GM19099 (cell line): ENCODE data around the gene SETBP1.

Experiments used
- POLR2A ChIP-seq: IDR thresholded peaks from 3 replicates; pipeline ENCODE4 v1.6.1; 2011; ENCODE audit warnings: low read depth; ENCODE audit not compliant: insufficient read length; ENCODE audit errors: extremely low read depth

Gene SETBP1

DNA sequence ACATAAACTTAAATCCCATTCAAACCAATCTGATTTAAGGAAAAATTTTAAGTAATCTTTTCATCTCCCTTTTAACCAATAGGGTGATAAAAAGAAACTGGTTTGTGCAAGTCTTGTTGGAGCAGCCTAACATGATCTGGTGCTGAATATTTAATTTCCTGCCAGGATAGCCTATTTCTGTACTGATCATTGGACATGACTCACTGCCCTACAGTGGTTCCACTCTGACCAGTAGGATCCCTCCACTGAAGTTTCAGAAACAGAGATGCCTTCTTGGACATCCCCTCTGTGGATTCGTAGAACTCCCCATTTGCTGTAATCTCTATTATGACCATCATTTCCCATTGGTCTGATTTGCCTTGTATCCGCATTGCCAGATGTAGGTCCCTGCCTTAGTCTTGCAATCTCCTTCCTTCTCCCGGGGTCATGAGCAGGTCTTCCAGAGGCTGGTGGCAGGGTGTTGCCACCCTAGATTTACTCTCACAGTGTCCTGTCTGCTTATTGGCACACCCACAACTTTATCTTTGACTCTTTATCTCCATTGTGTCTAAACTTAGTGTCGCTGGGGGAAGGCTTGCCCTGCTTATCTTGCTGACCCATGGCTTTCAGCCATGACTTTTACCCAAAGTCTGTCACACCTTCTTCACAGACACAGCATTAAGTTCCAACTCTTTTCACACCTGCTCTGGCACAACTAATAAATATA is 12.3 kb upstream of the SETBP1 start:
- no peak for TF ChIP-seq POLR2A

DNA sequence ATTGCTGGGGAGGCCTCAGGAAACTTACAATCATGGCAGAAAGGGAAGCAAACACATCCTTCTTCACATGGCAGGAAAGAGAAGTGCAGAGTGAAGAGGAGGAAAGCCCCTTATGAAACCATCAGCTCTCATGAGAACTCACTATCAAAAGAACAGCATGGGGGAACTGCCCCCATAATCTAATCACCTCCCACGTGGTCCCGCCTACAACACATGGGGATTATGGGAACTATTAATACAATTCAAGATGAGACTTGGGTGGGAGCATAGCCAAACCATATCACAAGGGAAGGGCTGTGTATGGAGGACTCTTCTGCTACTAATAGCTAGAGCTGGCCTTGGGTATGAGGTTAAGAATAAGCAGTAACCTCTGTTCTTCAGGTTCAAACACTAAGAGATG is 8.8 kb upstream of the SETBP1 start:
- no peak for TF ChIP-seq POLR2A

DNA sequence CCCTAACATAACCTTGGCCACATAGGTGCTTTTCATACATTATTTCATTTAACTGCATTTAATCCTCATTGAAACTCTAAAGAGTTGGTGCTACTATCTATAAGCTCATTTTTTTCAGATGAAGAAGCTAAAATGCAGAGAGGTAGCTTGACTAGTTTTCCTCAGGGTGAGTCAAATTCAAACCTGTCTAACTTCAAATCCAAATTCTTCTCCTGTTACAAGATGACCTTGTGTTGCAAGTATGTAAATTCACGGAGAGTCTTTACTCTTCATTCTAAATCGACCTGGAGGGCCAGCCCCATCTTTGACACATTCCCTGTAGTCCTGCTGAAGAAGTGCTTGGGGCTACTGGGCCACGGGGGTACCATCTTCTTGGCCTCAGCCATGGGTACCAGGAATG is 8.2 kb upstream of the SETBP1 start:
- no peak for TF ChIP-seq POLR2A

DNA sequence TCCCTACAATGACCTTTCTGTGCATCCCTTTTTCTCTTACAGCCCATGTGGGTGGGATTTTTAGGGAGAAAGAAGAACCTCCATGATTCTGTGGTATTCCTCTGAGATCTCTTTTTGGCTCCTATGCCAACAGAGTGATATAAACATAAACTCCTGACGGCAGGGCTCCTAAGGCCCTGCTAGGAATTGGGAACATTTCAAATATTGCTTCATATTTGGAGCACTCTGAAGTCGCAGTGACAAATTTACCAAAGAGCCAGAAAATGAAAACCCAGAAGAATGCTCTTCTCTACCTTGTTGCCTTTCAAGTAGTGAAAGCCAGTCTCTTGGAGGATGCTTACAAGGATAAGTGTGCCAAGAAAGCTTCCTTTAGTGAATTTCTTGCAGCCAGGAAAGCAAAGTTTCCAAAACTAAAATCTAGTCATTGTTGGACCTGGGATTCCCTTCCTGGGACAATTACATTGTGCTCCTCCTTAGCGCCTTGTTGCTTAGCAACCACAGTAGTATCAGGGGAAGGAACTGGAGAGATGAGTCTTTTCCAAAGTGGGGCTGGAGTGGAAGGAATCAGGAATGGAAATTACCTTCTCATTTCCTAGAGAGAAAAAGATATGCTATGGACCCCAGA is 7.3 kb upstream of the SETBP1 start:
- no peak for TF ChIP-seq POLR2A

DNA sequence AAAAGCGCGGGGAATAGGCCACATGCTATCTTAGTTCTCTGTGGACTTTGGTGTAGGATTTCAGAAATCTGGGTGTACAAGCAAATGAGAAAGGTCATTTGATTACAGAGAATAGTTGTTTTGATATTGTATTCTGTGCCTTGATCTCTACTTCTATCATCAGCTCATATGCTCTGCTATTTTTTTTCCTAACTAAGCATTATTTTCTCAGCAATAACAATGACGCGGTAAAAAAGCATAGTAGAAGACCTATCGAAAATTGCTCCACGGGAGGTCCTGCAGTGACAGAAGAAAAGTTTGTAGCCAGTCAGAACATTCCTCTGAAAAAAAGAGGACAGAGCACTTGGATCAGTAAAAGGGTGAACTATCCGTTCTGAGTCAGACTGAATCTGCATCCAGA is 2.8 kb upstream of the SETBP1 start:
- TF ChIP-seq POLR2A, result no peak

DNA sequence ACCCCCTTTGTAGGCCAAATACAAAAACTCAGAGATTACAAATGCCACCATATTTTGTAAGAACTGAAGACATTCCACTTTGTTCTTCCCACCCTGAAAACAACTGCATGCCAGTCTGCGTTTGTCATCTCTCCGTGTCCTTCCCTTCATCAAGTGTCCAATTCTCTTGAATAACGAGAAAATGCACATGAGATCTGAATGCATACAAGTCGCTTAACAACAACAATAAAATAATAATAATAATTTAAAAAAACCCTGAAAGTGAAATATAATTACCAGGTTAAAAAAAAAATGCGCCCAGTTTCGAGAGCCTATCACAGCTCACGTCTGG is 2.0 kb upstream of the SETBP1 start:
- TF ChIP-seq POLR2A, result no peak

DNA sequence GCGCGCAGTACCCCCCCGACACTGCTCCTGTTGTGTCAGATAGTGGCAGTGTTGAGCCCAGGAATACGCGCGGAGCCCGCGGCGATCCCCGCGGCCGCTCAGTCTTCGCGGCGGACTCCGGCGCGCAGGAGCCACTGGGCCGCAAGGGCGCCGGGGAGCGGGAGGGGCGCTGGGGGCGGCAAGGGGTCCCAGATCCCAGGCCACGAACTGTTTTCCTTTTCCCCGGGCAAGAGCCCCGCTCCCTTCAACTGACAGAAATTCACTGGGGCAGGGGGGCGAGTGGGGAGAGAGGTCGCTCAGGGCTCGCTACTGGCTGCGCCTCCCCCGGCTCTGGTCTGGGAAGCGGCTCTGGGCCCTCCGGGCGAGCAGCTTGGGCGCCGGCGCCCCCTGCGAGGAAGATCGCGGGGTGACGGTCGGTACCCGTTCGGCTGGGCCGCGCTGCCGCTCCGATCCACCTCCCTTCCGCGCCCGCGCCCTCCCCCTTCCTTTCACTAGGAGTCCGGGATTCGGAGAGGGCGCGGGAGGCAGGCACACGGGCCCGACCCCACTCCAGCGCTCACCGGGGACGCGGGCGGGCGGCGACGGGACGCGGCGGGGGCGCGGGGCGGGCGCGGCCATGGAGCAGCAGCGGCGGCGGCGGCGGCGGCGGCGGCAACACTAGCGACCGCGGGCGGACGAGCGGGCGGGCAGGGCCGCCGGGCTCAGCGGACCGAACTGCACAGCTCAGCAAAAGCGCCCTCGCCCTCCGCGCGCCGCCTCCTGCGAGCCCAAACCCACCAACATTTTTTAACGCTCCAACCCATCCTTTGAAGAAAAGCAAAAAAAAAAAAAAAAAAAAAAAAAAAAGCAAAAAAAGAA is 1.4 kb upstream of the SETBP1 start:
- peak; percentile 48 for TF ChIP-seq POLR2A

DNA sequence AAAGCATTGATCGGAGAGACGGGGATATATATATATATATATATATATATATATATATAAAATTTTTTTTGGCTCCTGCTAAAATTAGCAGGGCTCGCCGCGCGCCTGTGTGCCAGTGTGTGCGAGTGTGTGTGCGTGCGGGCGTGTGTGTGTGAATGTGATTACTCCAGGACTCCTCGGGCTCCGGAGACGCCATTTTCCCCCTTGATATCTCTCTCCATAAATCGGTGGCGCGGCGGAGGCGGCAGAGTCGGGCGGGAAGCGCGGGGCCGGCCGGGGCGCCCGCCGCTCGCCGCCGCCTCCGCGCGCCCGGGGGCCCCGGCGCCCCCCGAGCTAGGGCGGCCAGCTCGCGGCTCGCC is 795 bp upstream of the SETBP1 start:
- TF ChIP-seq POLR2A, result no peak

DNA sequence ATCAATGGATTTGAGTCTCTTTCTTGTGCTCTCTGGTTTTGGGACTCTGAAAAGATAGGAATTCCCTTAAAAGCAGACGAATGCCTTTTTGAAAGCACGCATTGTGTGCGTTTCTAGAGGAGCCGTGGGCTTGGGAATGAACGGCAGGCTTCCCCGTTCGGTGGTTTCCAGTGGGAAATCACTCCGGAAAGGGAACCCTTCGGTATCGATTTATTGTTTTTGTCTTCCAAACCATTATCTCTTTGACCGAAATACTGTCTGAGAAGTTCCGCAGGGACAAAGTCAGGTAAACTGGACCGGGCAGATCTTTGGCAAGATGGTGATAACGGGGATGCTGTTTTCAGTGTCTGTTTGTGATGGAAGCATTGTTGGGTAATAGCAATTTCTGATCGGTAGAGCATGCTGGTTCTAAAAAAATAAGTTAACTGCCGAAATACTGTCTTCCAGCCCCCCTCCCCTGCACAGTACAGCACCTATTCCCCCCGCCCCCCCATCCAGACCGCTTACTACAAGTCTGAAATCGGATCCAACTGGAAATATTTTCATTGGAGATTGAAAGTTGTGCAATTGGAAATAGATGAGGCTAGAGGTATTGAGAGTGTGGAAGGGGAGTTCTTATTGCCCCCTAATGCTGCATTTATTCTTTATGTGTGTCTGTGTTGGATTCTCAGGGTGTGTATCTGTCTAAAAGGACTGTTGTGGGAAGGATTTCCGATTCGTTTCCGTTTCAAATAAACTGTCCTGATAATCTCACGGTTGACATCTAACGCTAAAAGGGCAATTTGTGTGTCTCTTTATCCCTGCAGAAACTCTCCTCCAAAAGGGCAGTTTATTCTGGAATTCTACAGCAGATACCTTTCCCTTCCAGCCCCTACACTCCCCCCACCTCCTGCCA is 635 bp downstream of the SETBP1 start:
- TF ChIP-seq POLR2A, result no peak

DNA sequence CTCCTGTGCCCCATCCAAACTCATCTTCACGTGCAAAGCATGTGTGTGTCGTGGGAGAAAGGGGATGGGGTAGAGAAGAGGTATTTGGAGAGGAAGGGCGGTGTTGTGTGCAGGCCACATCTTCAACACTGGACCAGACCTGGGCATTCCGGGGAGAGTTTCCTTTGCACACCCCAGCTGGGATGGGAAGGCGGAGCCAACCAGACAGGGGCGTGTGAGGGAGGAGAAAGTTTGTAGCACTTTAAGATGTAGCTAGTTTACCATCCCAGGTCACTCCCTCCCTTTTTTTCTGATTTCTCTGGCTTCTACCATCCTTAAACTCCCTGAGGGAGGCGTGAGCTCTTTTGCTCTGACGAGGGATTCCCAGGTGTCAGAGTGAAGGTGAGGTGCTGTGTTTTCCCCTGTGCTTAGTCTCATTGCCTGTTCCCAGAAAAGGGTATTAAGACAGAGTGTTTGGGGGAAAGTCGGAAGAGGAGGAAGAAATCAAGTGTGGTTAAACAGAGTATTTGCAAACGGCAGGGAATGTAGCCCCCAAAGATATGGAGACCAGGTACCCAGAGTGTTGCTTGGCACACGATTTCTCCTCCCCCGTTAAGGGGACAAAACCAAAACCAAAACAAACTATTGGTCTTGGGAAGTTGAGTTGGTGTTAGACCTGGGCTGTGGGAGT is 1.6 kb downstream of the SETBP1 start:
- no peak for TF ChIP-seq POLR2A

DNA sequence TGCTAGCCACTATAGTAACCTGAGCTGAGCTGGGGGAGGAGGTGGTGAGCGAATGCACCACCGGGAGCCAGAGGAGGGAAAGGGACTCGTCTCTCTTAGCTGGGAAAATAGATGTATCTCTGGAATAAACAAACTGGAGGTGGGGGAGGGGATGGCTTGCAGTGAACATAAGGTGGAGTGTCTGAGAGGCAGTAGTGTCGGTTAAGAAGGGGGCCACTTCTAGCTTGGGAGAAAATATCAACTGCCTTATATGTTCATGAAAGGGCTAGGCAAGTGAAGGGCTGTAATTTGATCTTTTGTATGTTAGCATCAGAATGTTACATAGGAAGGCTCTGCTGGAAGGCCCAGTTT is 2.2 kb downstream of the SETBP1 start:
- no peak for TF ChIP-seq POLR2A

DNA sequence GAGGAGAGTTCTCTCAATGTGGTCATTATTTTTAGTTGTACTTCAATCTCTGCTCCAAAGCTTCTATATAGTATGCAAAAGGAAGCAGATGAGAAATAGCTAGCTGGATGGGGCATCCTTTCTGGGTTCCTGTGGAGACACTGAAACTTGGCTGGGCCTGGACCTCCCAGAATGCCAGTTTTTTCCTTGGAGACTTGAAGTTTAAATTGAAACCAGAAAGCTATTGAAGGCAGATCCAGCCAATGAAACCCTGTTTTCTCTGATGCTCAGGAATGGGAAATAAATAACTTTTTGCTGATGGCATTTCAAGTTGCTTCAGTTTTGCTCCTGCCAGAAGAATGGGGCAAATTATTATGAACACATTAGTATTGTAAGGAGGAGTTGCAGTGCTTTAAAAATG is 2.9 kb downstream of the SETBP1 start:
- no peak for TF ChIP-seq POLR2A

DNA sequence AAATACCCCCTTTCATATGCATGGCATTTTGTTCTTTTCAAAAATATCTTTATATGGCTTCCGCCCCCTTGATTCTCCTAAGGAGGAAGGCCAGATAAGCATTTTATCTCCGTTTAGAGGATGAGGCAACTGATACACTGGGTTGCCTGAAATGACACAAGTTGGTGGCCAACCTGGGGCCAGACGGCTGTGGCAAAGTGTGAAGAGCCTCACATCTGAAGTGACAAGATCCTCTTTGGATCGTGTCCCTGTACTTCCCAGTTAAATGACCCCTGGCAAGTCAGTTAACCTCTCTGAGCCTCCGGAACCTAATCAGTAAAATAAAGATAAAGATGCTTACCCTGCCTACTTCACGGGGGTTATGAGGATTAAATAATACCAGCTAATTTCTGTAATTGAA is 4.6 kb downstream of the SETBP1 start:
- TF ChIP-seq POLR2A, result no peak

DNA sequence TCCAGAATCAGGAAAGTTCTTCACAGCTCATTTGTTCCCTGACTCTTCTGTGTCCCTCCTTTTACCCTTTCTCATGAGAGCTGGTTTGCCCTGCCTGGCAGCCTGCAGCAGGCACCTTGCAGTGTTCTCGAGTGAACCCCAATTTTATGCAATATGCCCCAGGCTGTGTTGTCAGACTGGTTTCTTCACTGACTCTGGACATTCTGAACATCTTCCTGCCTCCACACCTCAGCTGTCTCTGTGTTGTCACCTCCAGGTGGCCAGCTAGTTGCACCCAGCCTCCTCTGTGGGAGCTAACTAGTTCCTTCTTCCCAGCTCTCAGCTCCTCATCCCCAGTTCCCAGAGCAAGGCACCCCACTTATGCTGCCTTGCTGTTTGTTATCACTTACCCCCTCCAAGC is 5.5 kb downstream of the SETBP1 start:
- TF ChIP-seq POLR2A, result no peak

DNA sequence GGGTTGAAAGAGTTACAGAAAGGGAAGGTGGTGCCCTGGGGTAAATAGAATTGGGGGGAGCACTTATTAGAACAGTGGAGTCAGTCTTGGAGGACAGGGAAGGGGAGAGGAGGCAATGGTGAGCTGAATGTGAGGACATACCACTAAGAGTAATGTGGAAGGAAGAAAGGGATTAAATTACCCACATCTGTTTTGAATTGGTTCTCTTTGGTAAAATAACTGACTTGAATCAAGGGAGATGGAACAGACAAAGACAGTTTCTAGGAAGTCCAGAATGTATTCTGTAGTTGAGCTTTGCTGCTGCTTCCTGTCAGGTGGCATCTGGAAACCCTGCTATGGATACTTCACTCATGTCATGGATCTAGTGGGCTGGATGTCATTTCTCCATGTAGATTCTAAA is 6.7 kb downstream of the SETBP1 start:
- TF ChIP-seq POLR2A, result no peak
